Testis (tissue), 3 donors: Measurements from ENCODE around the gene NPPC. TPM values are rescaled to one million over a fixed set of nuclear protein-coding genes. Genes with fewer than 3 reads are reported as not detected.

ENCODE experiments used
- DNase-seq: peaks from one replicate; pipeline ENCODE4 v3.0.0-alpha.2; 2019
- H3K27ac ChIP-seq, 2 donors: fragments of 200-600 bp; sonication (generic); one replicate each; pipeline ENCODE4 v1.5.1; 2019
- H3K27me3 ChIP-seq: fragments of 200-600 bp; sonication (generic); one replicate; pipeline ENCODE4 v1.5.1; 2019
- H3K36me3 ChIP-seq: fragments of 200-600 bp; sonication (generic); one replicate; pipeline ENCODE4 v1.5.1; 2017; ENCODE audit warnings: low read depth; ENCODE audit errors: missing control alignments
- H3K4me1 ChIP-seq: fragments of 200-600 bp; sonication (generic); one replicate; pipeline ENCODE4 v1.5.1; 2019
- H3K4me3 ChIP-seq, 2 donors: fragments of 200-600 bp; sonication (generic); one replicate each; pipeline ENCODE4 v1.5.1; 2017 to 2019
- H3K9me3 ChIP-seq: fragments of 200-600 bp; sonication (generic); one replicate; pipeline ENCODE4 v1.5.1; 2017
- CTCF ChIP-seq, 3 experiments: fragments of 450-650 bp in 2 of 3; fragments of 200-600 bp in 1 of 3; sonication (generic) in 1 of 3; IDR thresholded peaks; one replicate each; pipeline ENCODE4 v1.5.1; 2016 to 2019; ENCODE audit warnings: antibody characterized with exemption in 3 of 3, mild to moderate bottlenecking in 2 of 3, moderate library complexity in 1 of 3
- POLR2A ChIP-seq: fragments of 450-650 bp; IDR thresholded peaks from one replicate; pipeline ENCODE4 v1.6.1; 2017; ENCODE audit warnings: antibody characterized with exemption, mild to moderate bottlenecking, moderate library complexity
- WGBS, 2 donors: methylation state at CpG; one replicate each; pipeline ENCODE4 v1.1.5; 2018; 5-methylcytosine and 5-hydroxymethylcytosine counted together
- intact Hi-C: fragments of 100-400 bp; cut with DNase I; formaldehyde crosslinking; loops from one replicate; pipeline ENCODE4 v1.15.1; 2023; ENCODE audit warnings: low total_unique reads
- polyA plus RNA-seq: library from polyadenylated mRNA; stranded (reverse); fragments of 350-450 nt; fragmentation: Illumina TruSeq; extraction: RNeasy Lipid Tissue Mini Kit (QIAGEN cat#74804); gene quantifications from one replicate; pipeline ENCODE4 v1.2.3, GENCODE V29; 2014; ENCODE audit warnings: low read depth, low replicate concordance; ENCODE audit not compliant: insufficient read depth
- total RNA-seq, 2 donors: library from RNA; depleted of rRNA; stranded (reverse); fragments of >200 nt; gene quantifications; one replicate each; pipeline ENCODE4 v1.2.3, GENCODE V29; 2016

Gene NPPC
- total and polyA plus RNA-seq, 3 donors from 2014 or later = 0.78 TPM; not detected in 2

GRCh38 chr2:231942180-231942579, 16.0 kb upstream of the NPPC start:
- WGBS, 2 donors = 93% methylated on average over 6 of the region's 6 CpGs
- no peak for TF ChIP-seq CTCF (IDR thresholded peaks at IDR 0.05)
- TF ChIP-seq POLR2A = no peak
- intact Hi-C loops = no loop called here
- Histone ChIP-seq H3K4me3 (no peak overlapping the region), H3K27me3 (no peaks in the 10 kb centered on the region), H3K27ac (no peak overlapping the region), H3K9me3 (no peaks in the 10 kb centered on the region), H3K4me1 (no peaks in the 10 kb centered on the region), H3K36me3 (no peaks in the 10 kb centered on the region)
- no peak for DNase-seq

- no peaks in the 10 kb centered on the region for H3K4me1 ChIP-seq
- no peaks in the 10 kb centered on the region for H3K9me3 ChIP-seq
- intact Hi-C loops = no loop called here
- no peak overlapping the region for H3K27ac ChIP-seq
- no peak overlapping the region for H3K4me3 ChIP-seq
- no peak for TF ChIP-seq CTCF (IDR thresholded peaks at IDR 0.05)
- TF ChIP-seq POLR2A = no peak
- no peaks in the 10 kb centered on the region for H3K36me3 ChIP-seq
- WGBS, 2 donors = 92 to 96% methylated on average over 8 to 12 of the region's 12 CpGs
- H3K27me3 ChIP-seq = no peaks in the 10 kb centered on the region
- no peak for DNase-seq
Observed at GRCh38 chr2:231941673-231942072, 15.5 kb upstream of the NPPC start.

GRCh38 chr2:231940795-231941194, 14.6 kb upstream of the NPPC start:
- intact Hi-C loops = no loop called here
- 80 to 88% methylated on average over 2 to 3 of the region's 3 CpGs for WGBS, 2 donors
- Histone ChIP-seq H3K9me3 (no peaks in the 10 kb centered on the region), H3K27me3 (no peaks in the 10 kb centered on the region), H3K4me3 (no peak overlapping the region), H3K27ac (no peak overlapping the region), H3K36me3 (no peaks in the 10 kb centered on the region), H3K4me1 (no peaks in the 10 kb centered on the region)
- TF ChIP-seq POLR2A (no peak), CTCF (IDR thresholded peaks at IDR 0.05) (no peak)
- no peak for DNase-seq

- H3K27ac ChIP-seq = no peak overlapping the region
- 91 to 95% methylated on average over 4 of the region's 4 CpGs for WGBS, 2 donors
- intact Hi-C loops = no loop called here
- H3K27me3 ChIP-seq = no peaks in the 10 kb centered on the region
- peaks cover 5% of the 10 kb centered on the region for H3K4me1 ChIP-seq
- no peaks in the 10 kb centered on the region for H3K36me3 ChIP-seq
- no peak for DNase-seq
- TF ChIP-seq CTCF (IDR thresholded peaks at IDR 0.05) = no peak
- TF ChIP-seq POLR2A = no peak
- no peak overlapping the region for H3K4me3 ChIP-seq
- H3K9me3 ChIP-seq = no peaks in the 10 kb centered on the region
Observed at GRCh38 chr2:231939022-231939421, 12.8 kb upstream of the NPPC start.

GRCh38 chr2:231937057-231937456, 10.9 kb upstream of the NPPC start:
- H3K4me3 ChIP-seq = no peak overlapping the region
- peaks cover 5% of the 10 kb centered on the region for H3K4me1 ChIP-seq
- no peak overlapping the region for H3K27ac ChIP-seq
- no peaks in the 10 kb centered on the region for H3K9me3 ChIP-seq
- no peak for DNase-seq
- 95 to 96% methylated on average over 7 of the region's 7 CpGs for WGBS, 2 donors
- intact Hi-C loops = no loop called here
- H3K27me3 ChIP-seq = no peaks in the 10 kb centered on the region
- no peak for TF ChIP-seq POLR2A
- TF ChIP-seq CTCF (IDR thresholded peaks at IDR 0.05) = no peak
- H3K36me3 ChIP-seq = no peaks in the 10 kb centered on the region
